ENCODE results near the gene KIF3C.
A peak's percentile ranks its signal among the peaks of the same experiment; 100 is the strongest.
"Not testable (repeated sequence)": the region's sequence is repeated elsewhere in the genome, so short reads cannot be mapped to it uniquely, and the experiment has no call there.

Gene KIF3C

GRCh38 chr2:25920786-25921415 lies 61.4 kb downstream of the KIF3C start:
- no peak for DNase-seq (ENCODE audit: low read depth in 1 of 2, low spot score in 1 of 2)

- no peak for DNase-seq (ENCODE audit: low read depth in 1 of 2, low spot score in 1 of 2)
Measured at GRCh38 chr2:25920336-25920735, 62.0 kb downstream of the KIF3C start.

GRCh38 chr2:25917832-25918231 lies 64.5 kb downstream of the KIF3C start:
- DNase-seq (ENCODE audit: low read depth in 1 of 2, low spot score in 1 of 2) = no peak

- not testable (repeated sequence) for DNase-seq (ENCODE audit: low read depth in 1 of 2, low spot score in 1 of 2)
Measured at GRCh38 chr2:25917411-25917810, 64.9 kb downstream of the KIF3C start.

- peak; percentile 9 to 35 for DNase-seq (ENCODE audit: low read depth in 1 of 2, low spot score in 1 of 2)
Measured at GRCh38 chr2:25915944-25916772, 66.1 kb downstream of the KIF3C start.

- not testable (repeated sequence) for DNase-seq (ENCODE audit: low read depth in 1 of 2, low spot score in 1 of 2)
Measured at GRCh38 chr2:25915411-25915810, 66.9 kb downstream of the KIF3C start.

- not testable (repeated sequence) for DNase-seq (ENCODE audit: low read depth in 1 of 2, low spot score in 1 of 2)
Measured at GRCh38 chr2:25913696-25913973, 68.7 kb downstream of the KIF3C start.

- no peak for DNase-seq (ENCODE audit: low read depth in 1 of 2, low spot score in 1 of 2)
Measured at GRCh38 chr2:25912851-25913695, 69.2 kb downstream of the KIF3C start.

GRCh38 chr2:25909574-25909973 lies 72.7 kb downstream of the KIF3C start:
- DNase-seq (ENCODE audit: low read depth in 1 of 2, low spot score in 1 of 2) = not testable (repeated sequence)

- no peak for DNase-seq (ENCODE audit: low read depth in 1 of 2, low spot score in 1 of 2)
Measured at GRCh38 chr2:25905126-25905525, 77.2 kb downstream of the KIF3C start.

- no peak for DNase-seq (ENCODE audit: low read depth in 1 of 2, low spot score in 1 of 2)
Measured at GRCh38 chr2:25903216-25903776, 79.0 kb downstream of the KIF3C start.

GRCh38 chr2:25899404-25899970 lies 82.8 kb downstream of the KIF3C start:
- DNase-seq (ENCODE audit: low read depth in 1 of 2, low spot score in 1 of 2) = no peak

- no peak for DNase-seq (ENCODE audit: low read depth in 1 of 2, low spot score in 1 of 2)
Measured at GRCh38 chr2:25897506-25897905, 84.8 kb downstream of the KIF3C start.

- not testable (repeated sequence) for DNase-seq (ENCODE audit: low read depth in 1 of 2, low spot score in 1 of 2)
Measured at GRCh38 chr2:25896308-25896707, 86.0 kb downstream of the KIF3C start.

GRCh38 chr2:25895610-25896009 lies 86.7 kb downstream of the KIF3C start:
- DNase-seq (ENCODE audit: low read depth in 1 of 2, low spot score in 1 of 2) = no peak

- no peak for DNase-seq (ENCODE audit: low read depth in 1 of 2, low spot score in 1 of 2)
Measured at GRCh38 chr2:25895018-25895417, 87.3 kb downstream of the KIF3C start.

GRCh38 chr2:25894135-25894830 lies 88.0 kb downstream of the KIF3C start:
- DNase-seq (ENCODE audit: low read depth in 1 of 2, low spot score in 1 of 2) = no peak

- no peak for DNase-seq (ENCODE audit: low read depth in 1 of 2, low spot score in 1 of 2)
Measured at GRCh38 chr2:25891672-25892071, 90.6 kb downstream of the KIF3C start.

GRCh38 chr2:25887624-25888242 lies 94.6 kb downstream of the KIF3C start:
- DNase-seq (ENCODE audit: low read depth in 1 of 2, low spot score in 1 of 2) = no peak

- no peak for DNase-seq (ENCODE audit: low read depth in 1 of 2, low spot score in 1 of 2)
Measured at GRCh38 chr2:25885933-25886332, 96.4 kb downstream of the KIF3C start.
